Stimulated activated CD8-positive, alpha-beta memory T cell treated with anti-CD3 and anti-CD28 coated beads, Interleukin-12 subunit alpha, Interleukin-12 subunit beta, amount 100 ng/mL, for 4 hours (primary cell): ENCODE measurements around the gene WNT2.
"Not testable (repeated sequence)": the region's sequence is repeated elsewhere in the genome, so short reads cannot be mapped to it uniquely, and the experiment has no call there.

ENCODE experiments used
- DNase-seq: peaks from one replicate; pipeline ENCODE4 v3.0.0-alpha.2; 2020; ENCODE audit warnings: low read depth

Gene WNT2

GRCh38 chr7:117259615-117260014 lies 63.2 kb downstream of the WNT2 start:
- DNase-seq = no peak

GRCh38 chr7:117251687-117252086 lies 71.2 kb downstream of the WNT2 start:
- no peak for DNase-seq

- no peak for DNase-seq
Measured at GRCh38 chr7:117250801-117251200, 72.1 kb downstream of the WNT2 start.

GRCh38 chr7:117250245-117250644 lies 72.6 kb downstream of the WNT2 start:
- no peak for DNase-seq

- no peak for DNase-seq
Measured at GRCh38 chr7:117249696-117250095, 73.2 kb downstream of the WNT2 start.

GRCh38 chr7:117248829-117249228 lies 74.0 kb downstream of the WNT2 start:
- no peak for DNase-seq

GRCh38 chr7:117247809-117248208 lies 75.0 kb downstream of the WNT2 start:
- no peak for DNase-seq

- DNase-seq = not testable (repeated sequence)
Measured at GRCh38 chr7:117245703-117246102, 77.2 kb downstream of the WNT2 start.

GRCh38 chr7:117243390-117243789 lies 79.5 kb downstream of the WNT2 start:
- DNase-seq = no peak

- no peak for DNase-seq
Measured at GRCh38 chr7:117241088-117241487, 81.8 kb downstream of the WNT2 start.

GRCh38 chr7:117238937-117239336 lies 83.9 kb downstream of the WNT2 start:
- no peak for DNase-seq

- no peak for DNase-seq
Measured at GRCh38 chr7:117238472-117238871, 84.4 kb downstream of the WNT2 start.

- DNase-seq = no peak
Measured at GRCh38 chr7:117237646-117238045, 85.2 kb downstream of the WNT2 start.

- no peak for DNase-seq
Measured at GRCh38 chr7:117231047-117231359, 91.9 kb downstream of the WNT2 start.

GRCh38 chr7:117230276-117231046 lies 92.4 kb downstream of the WNT2 start:
- no peak for DNase-seq

- no peak for DNase-seq
Measured at GRCh38 chr7:117229350-117229749, 93.5 kb downstream of the WNT2 start.

- no peak for DNase-seq
Measured at GRCh38 chr7:117227091-117227490, 95.8 kb downstream of the WNT2 start.

- DNase-seq = no peak
Measured at GRCh38 chr7:117225536-117225935, 97.3 kb downstream of the WNT2 start.
